Vagina (tissue), 2 donors: ENCODE data around the gene CSF3R. TPM values are rescaled to one million over a fixed set of nuclear protein-coding genes. Genes with fewer than 3 reads are reported as not detected.

Experiments used
- DNase-seq, 2 donors: peaks; one replicate each; pipeline ENCODE4 v3.0.0-alpha.2; 2017; ENCODE audit errors: extremely low spot score in 2 of 2
- H3K27ac ChIP-seq: fragments of 200-600 bp; sonication (generic); one replicate; pipeline ENCODE4 v1.5.1; 2019
- H3K27me3 ChIP-seq: fragments of 200-600 bp; sonication (generic); one replicate; pipeline ENCODE4 v1.5.1; 2019
- H3K36me3 ChIP-seq, 2 donors: fragments of 200-600 bp; sonication (generic); one replicate each; pipeline ENCODE4 v1.5.1; 2017 to 2019
- H3K4me1 ChIP-seq: fragments of 200-600 bp; sonication (generic); one replicate; pipeline ENCODE4 v1.5.1; 2019
- H3K4me3 ChIP-seq, 2 donors: fragments of 200-600 bp; sonication (generic); 1 replicate in 1 of 2; 2 replicates in 1 of 2; pipeline ENCODE4 v1.5.1; 2016 to 2019
- H3K9me3 ChIP-seq: fragments of 200-600 bp; sonication (generic); one replicate; pipeline ENCODE4 v1.5.1; 2019
- POLR2A ChIP-seq, 2 donors: fragments of 450-650 bp; IDR thresholded peaks; one replicate each; pipeline ENCODE4 v1.6.1; 2017; ENCODE audit warnings: antibody characterized with exemption in 2 of 2, mild to moderate bottlenecking in 2 of 2, moderate library complexity in 2 of 2
- POLR2AphosphoS5 ChIP-seq, 2 donors: sonication (generic); formaldehyde crosslinking; IDR thresholded peaks; one replicate each; pipeline ENCODE4 v1.9.0; 2017; ENCODE audit warnings: antibody characterized with exemption in 2 of 2, mild to moderate bottlenecking in 2 of 2, low read depth in 1 of 2; ENCODE audit not compliant: insufficient read depth in 1 of 2
- intact Hi-C: fragments of 100-400 bp; cut with DNase I; formaldehyde crosslinking; loops from one replicate; pipeline ENCODE4 v1.15.1; 2023
- total RNA-seq: library from RNA; depleted of rRNA; stranded (reverse); fragments of >200 nt; gene quantifications from one replicate; pipeline ENCODE4 v1.2.3, GENCODE V29; 2016
- TF ChIP-seq, protein P1 (sequence below), 3 experiments: fragments of 450-650 bp in 2 of 3; fragments of 200-600 bp in 1 of 3; sonication (generic) in 1 of 3; IDR thresholded peaks; one replicate each; pipeline ENCODE4 v1.5.1; 2017 to 2019; ENCODE audit warnings: antibody characterized with exemption in 3 of 3, mild to moderate bottlenecking in 2 of 3, moderate library complexity in 2 of 3

CSF3R gene
- total RNA-seq, 1 donor from 2014 or later, result 8.8 TPM

GRCh38 chr1:36458910-36459309 is 23.8 kb downstream of the CSF3R start:
- intact Hi-C loops, result no loop called here
- H3K4me1 ChIP-seq, result peaks cover 19% of the 10 kb centered on the region
- TF ChIP-seq, protein P1, sequence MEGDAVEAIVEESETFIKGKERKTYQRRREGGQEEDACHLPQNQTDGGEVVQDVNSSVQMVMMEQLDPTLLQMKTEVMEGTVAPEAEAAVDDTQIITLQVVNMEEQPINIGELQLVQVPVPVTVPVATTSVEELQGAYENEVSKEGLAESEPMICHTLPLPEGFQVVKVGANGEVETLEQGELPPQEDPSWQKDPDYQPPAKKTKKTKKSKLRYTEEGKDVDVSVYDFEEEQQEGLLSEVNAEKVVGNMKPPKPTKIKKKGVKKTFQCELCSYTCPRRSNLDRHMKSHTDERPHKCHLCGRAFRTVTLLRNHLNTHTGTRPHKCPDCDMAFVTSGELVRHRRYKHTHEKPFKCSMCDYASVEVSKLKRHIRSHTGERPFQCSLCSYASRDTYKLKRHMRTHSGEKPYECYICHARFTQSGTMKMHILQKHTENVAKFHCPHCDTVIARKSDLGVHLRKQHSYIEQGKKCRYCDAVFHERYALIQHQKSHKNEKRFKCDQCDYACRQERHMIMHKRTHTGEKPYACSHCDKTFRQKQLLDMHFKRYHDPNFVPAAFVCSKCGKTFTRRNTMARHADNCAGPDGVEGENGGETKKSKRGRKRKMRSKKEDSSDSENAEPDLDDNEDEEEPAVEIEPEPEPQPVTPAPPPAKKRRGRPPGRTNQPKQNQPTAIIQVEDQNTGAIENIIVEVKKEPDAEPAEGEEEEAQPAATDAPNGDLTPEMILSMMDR (IDR thresholded peaks at IDR 0.05), result no peak
- no peak for TF ChIP-seq POLR2AphosphoS5 (IDR thresholded peaks at IDR 0.05; ENCODE audit: insufficient read depth in 1 of 2, low read depth in 1 of 2)
- TF ChIP-seq POLR2A (IDR thresholded peaks at IDR 0.05), result no peak
- H3K9me3 ChIP-seq, result no peaks in the 10 kb centered on the region
- no peak overlapping the region for H3K27ac ChIP-seq
- no peak overlapping the region for H3K4me3 ChIP-seq
- no peaks in the 10 kb centered on the region for H3K27me3 ChIP-seq
- no peak for DNase-seq
- peaks cover 0 to 56% of the 10 kb centered on the region in 2 donors for H3K36me3 ChIP-seq

DNA sequence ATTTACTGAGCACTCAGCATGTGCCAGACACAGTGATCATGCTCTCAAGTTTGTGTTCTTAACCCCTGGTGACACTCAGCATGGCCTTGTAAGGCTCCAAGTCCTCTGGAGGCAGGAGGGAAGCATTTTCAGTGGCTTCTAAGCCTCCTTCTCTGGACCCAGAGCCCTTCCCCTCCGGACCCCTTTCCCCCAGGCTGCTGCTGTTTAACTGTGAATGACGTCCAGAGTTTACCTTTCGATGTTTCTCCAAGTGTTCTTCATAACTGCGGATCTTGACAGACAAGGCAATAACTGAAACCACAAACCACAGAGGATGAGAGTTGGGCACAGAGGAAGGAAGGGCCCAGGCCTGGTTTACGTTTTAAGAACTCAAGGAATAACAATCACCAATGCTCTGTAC is 25.0 kb downstream of the CSF3R start:
- intact Hi-C loops, result no loop called here

DNA sequence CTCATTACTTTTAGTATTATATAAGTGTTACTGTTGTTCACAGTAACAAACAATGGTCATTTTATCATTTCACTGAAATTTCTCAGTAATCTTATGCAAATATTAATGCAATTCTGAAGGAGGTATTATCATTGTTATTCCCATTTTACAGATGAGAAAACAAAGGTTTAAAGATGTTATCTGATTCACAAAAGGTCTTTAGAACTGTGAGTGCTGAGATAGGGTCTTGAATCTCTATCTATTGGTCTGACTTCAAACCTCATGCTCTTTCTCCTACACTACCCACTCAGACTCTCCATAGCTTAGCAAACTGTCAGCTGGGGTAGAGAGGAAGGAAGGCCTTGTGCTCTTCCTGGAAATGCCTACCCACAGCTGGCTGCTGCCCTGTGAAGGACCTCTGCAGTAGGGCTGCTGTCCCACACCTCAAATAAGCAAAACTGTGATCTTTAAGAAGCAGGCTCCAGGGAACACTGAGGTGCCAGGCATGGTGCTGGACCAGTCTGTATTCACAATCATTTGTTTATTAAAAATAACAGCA is 26.3 kb downstream of the CSF3R start:
- H3K27me3 ChIP-seq, result no peaks in the 10 kb centered on the region
- DNase-seq, result no peak
- H3K27ac ChIP-seq, result no peak overlapping the region
- intact Hi-C loops, result no loop called here
- no peak overlapping the region for H3K4me3 ChIP-seq
- TF ChIP-seq POLR2A (IDR thresholded peaks at IDR 0.05) (no peak), POLR2AphosphoS5 (IDR thresholded peaks at IDR 0.05; ENCODE audit: insufficient read depth in 1 of 2, low read depth in 1 of 2) (no peak)
- TF ChIP-seq, protein P1 (IDR thresholded peaks at IDR 0.05), result no peak
- H3K4me1 ChIP-seq, result no peaks in the 10 kb centered on the region
- peaks cover 0 to 55% of the 10 kb centered on the region in 2 donors for H3K36me3 ChIP-seq
- H3K9me3 ChIP-seq, result no peaks in the 10 kb centered on the region

More for the DNA sequence above, 25.0 kb downstream of the CSF3R start:
- Histone ChIP-seq H3K4me3 (no peak overlapping the region), H3K27me3 (no peaks in the 10 kb centered on the region), H3K4me1 (peaks cover 8% of the 10 kb centered on the region), H3K9me3 (no peaks in the 10 kb centered on the region), H3K27ac (no peak overlapping the region), H3K36me3 (peaks cover 0 to 56% of the 10 kb centered on the region in 2 donors)
- DNase-seq, result no peak
- no peak for TF ChIP-seq POLR2A (IDR thresholded peaks at IDR 0.05)
- TF ChIP-seq, protein P1 (IDR thresholded peaks at IDR 0.05), result no peak
- TF ChIP-seq POLR2AphosphoS5 (IDR thresholded peaks at IDR 0.05; ENCODE audit: insufficient read depth in 1 of 2, low read depth in 1 of 2), result no peak

DNA sequence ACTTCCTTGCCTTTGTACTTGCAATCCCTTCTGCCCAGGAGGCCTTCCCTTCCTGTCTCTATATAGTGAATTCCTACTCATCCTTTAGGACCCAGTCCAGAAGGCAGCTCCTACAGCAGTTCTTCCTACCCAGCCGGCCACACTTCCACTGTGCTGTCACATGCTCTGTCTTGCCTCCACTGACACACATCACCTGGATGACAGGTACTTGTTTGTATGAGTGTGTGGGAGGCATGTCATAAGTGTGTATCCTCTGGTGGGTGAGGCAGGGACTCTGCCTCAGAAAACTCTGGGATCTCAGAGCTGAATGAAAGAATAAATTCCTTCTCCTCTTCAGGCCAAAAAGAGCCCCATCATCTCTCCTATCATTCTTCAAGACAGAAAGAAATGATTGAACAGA is 27.3 kb downstream of the CSF3R start:
- Histone ChIP-seq H3K9me3 (no peaks in the 10 kb centered on the region), H3K27me3 (no peaks in the 10 kb centered on the region), H3K4me3 (no peak overlapping the region), H3K4me1 (peaks cover 6% of the 10 kb centered on the region), H3K36me3 (peaks cover 0 to 44% of the 10 kb centered on the region in 2 donors), H3K27ac (no peak overlapping the region)
- TF ChIP-seq POLR2AphosphoS5 (IDR thresholded peaks at IDR 0.05; ENCODE audit: insufficient read depth in 1 of 2, low read depth in 1 of 2), result no peak
- no peak for TF ChIP-seq POLR2A (IDR thresholded peaks at IDR 0.05)
- TF ChIP-seq, protein P1 (IDR thresholded peaks at IDR 0.05), result no peak
- no peak for DNase-seq
- intact Hi-C loops, result no loop called here

GRCh38 chr1:36453600-36454388 is 28.9 kb downstream of the CSF3R start:
- Histone ChIP-seq H3K4me1 (peaks cover 20% of the 10 kb centered on the region), H3K9me3 (no peaks in the 10 kb centered on the region), H3K36me3 (peaks cover 0 to 34% of the 10 kb centered on the region in 2 donors), H3K27ac (no peak overlapping the region), H3K4me3 (no peak overlapping the region), H3K27me3 (no peaks in the 10 kb centered on the region)
- no peak for DNase-seq
- intact Hi-C loops, result no loop called here
- no peak for TF ChIP-seq POLR2AphosphoS5 (IDR thresholded peaks at IDR 0.05; ENCODE audit: insufficient read depth in 1 of 2, low read depth in 1 of 2)
- TF ChIP-seq, protein P1 (IDR thresholded peaks at IDR 0.05), result no peak
- no peak for TF ChIP-seq POLR2A (IDR thresholded peaks at IDR 0.05)
